Measurements from ENCODE around the gene PPFIBP1. TPM values are rescaled to one million over a fixed set of nuclear protein-coding genes. Genes with fewer than 3 reads are reported as not detected.

Gene PPFIBP1
- total and polyA plus RNA-seq, 2 of the 8 experiments (the other 6 are each of a cell fraction or from before 2014, with no cell fraction given) = 7.7 to 31.3 TPM

DNA sequence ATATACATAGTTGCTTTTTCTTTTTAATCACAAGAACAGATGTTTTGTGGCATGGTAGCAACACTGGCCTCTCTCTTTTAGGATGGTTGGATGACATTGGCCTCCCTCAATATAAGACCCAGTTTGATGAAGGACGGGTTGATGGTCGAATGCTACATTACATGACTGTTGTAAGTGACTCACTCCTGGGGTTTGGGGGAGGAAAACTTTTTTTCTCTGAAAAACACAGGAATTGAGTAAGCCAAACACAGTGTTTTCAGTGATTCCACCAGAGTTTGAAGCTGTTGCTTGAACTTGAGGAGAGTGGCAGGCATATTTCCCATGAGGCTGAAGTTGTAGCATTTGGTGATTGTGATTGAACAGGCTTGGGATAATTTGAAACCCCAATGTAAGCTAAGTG lies 158.5 kb downstream of the PPFIBP1 start:
- Histone ChIP-seq H3K4ac (replicated peaks; ENCODE audit: insufficient read length, low read depth, low read length) (no peak overlapping the region), H2AFZ (ENCODE audit: low read length) (no peak overlapping the region), H3K27me3 (replicated peaks in 1 of 4; ENCODE audit: control insufficient read depth in 3 of 4, extremely low read depth in 1 of 4, insufficient read depth in 3 of 4, low read length in 3 of 4) (no peaks in the 10 kb centered on the region), H3K4me1 (replicated peaks in 1 of 4; ENCODE audit: control insufficient read depth in 3 of 4, insufficient read depth in 4 of 4, low read length in 3 of 4) (no peaks in the 10 kb centered on the region), H3K14ac (ENCODE audit: insufficient read length) (no peak overlapping the region), H3K23me2 (ENCODE audit: low read depth, low read length) (no peaks in the 10 kb centered on the region), H2AK5ac (ENCODE audit: low read depth, low read length) (no peak overlapping the region), H3K4me2 (ENCODE audit: insufficient read depth in 1 of 2, low read depth in 2 of 2, low read length in 2 of 2) (no peak overlapping the region), H2BK15ac (ENCODE audit: low read length) (no peak overlapping the region), H2BK12ac (ENCODE audit: low read depth, low read length) (no peak overlapping the region), H3K56ac (replicated peaks; ENCODE audit: insufficient read length, low read depth, low read length) (no peak overlapping the region), H3K23ac (ENCODE audit: insufficient read length) (no peak overlapping the region), H4K91ac (replicated peaks; ENCODE audit: insufficient read length, low read length) (no peak overlapping the region), H3K79me2 (ENCODE audit: control insufficient read depth in 1 of 2, insufficient read depth in 2 of 2, low read length in 2 of 2) (no peaks in the 10 kb centered on the region), H3K18ac (ENCODE audit: extremely low read depth, low read length) (no peak overlapping the region), H3K9me3 (ENCODE audit: insufficient read depth in 2 of 2, low read depth in 1 of 2, low read length in 1 of 2) (no peaks in the 10 kb centered on the region), H4K20me1 (replicated peaks in 1 of 2; ENCODE audit: control insufficient read depth in 1 of 2, insufficient read depth in 2 of 2, low read length in 2 of 2) (no peaks in the 10 kb centered on the region), H2BK20ac (ENCODE audit: low read length) (no peak overlapping the region), H3K27ac (ENCODE audit: low read depth, low read length) (no peak overlapping the region), H3K36me3 (ENCODE audit: control insufficient read depth in 2 of 4, insufficient read depth in 4 of 4, low read length in 3 of 4) (peaks cover 0 to 11% (median 4%) of the 10 kb centered on the region in 4 experiments; a peak in 3 of 8 replicates), H3K4me3 (ENCODE audit: extremely low read depth in 1 of 4, insufficient read depth in 2 of 4, low read depth in 3 of 4, low read length in 4 of 4) (no peak overlapping the region), H2BK5ac (ENCODE audit: low read depth, low read length) (no peak overlapping the region), H2BK120ac (replicated peaks; ENCODE audit: low read depth, low read length) (no peak overlapping the region), H3K9ac (replicated peaks in 1 of 4; ENCODE audit: extremely low read depth in 1 of 4, low read depth in 3 of 4, low read length in 3 of 4) (no peak overlapping the region), H4K5ac (ENCODE audit: insufficient read length, low read depth, low read length) (no peak overlapping the region), H4K8ac (ENCODE audit: extremely low read depth, insufficient read depth, low read length) (no peak overlapping the region), H3K79me1 (ENCODE audit: low read depth, low read length) (no peaks in the 10 kb centered on the region)
- WGBS, 2 experiments (ENCODE audit: extremely low coverage in 1 of 2, insufficient coverage in 1 of 2, insufficient read length in 1 of 2, insufficient replicate concordance in 2 of 2, low coverage in 1 of 2, low lambda C conversion rate in 2 of 2, missing lambda C conversion rate in 1 of 2) = 85% methylated on average over 2 of the region's 2 CpGs; no CpG with 5 or more reads in 1 of the 2 experiments
- no peak for DNase-seq (ENCODE audit: low read depth in 1 of 2, low spot score in 2 of 2)
- ChIA-PET POLR2A (ENCODE audit: partially characterized antibody) (no interaction called here), CTCF (ENCODE audit: partially characterized antibody) (interaction anchor here (0.8 to 1.3 kb wide), 2 partner anchors 20 to 27 kb away, joined by 3 read pairs; no protein-coding TSS in a partner anchor)
- TF ChIP-seq CTBP2 (IDR thresholded peaks at IDR 0.05; ENCODE audit: borderline replicate concordance, insufficient read depth, insufficient read length, low read length) = no peak
- no peak for TF ChIP-seq RNF2 (IDR thresholded peaks at IDR 0.05; ENCODE audit: borderline replicate concordance, low read depth, low read length, missing control alignments, poor library complexity, severe bottlenecking)
- TF ChIP-seq BRCA1 (IDR thresholded peaks at IDR 0.05; ENCODE audit: low read depth, low read length) = no peak
- no peak for TF ChIP-seq ZNF274 (IDR thresholded peaks at IDR 0.05; ENCODE audit: borderline replicate concordance, extremely low read depth, low read length)
- no peak for TF ChIP-seq SIRT6 (IDR thresholded peaks at IDR 0.05; ENCODE audit: low read length)
- TF ChIP-seq KDM4A (IDR thresholded peaks at IDR 0.05; ENCODE audit: low read depth, low read length, severe bottlenecking) = no peak
- TF ChIP-seq, protein P1, sequence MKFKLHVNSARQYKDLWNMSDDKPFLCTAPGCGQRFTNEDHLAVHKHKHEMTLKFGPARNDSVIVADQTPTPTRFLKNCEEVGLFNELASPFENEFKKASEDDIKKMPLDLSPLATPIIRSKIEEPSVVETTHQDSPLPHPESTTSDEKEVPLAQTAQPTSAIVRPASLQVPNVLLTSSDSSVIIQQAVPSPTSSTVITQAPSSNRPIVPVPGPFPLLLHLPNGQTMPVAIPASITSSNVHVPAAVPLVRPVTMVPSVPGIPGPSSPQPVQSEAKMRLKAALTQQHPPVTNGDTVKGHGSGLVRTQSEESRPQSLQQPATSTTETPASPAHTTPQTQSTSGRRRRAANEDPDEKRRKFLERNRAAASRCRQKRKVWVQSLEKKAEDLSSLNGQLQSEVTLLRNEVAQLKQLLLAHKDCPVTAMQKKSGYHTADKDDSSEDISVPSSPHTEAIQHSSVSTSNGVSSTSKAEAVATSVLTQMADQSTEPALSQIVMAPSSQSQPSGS (IDR thresholded peaks at IDR 0.05; ENCODE audit: low read length) = no peak
- FAIRE-seq = no peak

Measured in H1 (cell line).